Activated B cell treated with CpG ODN at 0.5 μM for 24 hours (primary cell): ENCODE measurements around the gene DVL2. TPM values are rescaled to one million over a fixed set of nuclear protein-coding genes. Genes with fewer than 3 reads are reported as not detected.

Experiments
- ATAC-seq: fragments of 200-7000 bp; cut with Tn5 transposase; one replicate; pipeline ENCODE4 v1.10.0; 2021; ENCODE audit warnings: low read depth, mild to moderate bottlenecking, moderate library complexity
- CTCF ChIA-PET: fragments of 350-600 bp; sonication (Branson Sonifier 250); formaldehyde crosslinking; loops from one replicate; lab custom pipeline; 2021; ENCODE audit warnings: antibody characterized with exemption; lab: Charles Lee
- POLR2A ChIA-PET: fragments of 350-600 bp; sonication (Branson Sonifier 250); formaldehyde crosslinking; loops from one replicate; lab custom pipeline; 2021; ENCODE audit warnings: antibody characterized with exemption; lab: Charles Lee
- DNase-seq: peaks from one replicate; pipeline ENCODE4 v3.0.0; 2022
- H3K27ac Mint-ChIP-seq: one replicate; pipeline ENCODE4 v1.8.0; 2020; ENCODE audit warnings: mixed read lengths
- H3K27me3 Mint-ChIP-seq: one replicate; pipeline ENCODE4 v1.8.0; 2021; ENCODE audit warnings: mixed read lengths
- H3K36me3 Mint-ChIP-seq: one replicate; pipeline ENCODE4 v1.8.0; 2021; ENCODE audit warnings: low read depth, mixed read lengths
- H3K4me1 Mint-ChIP-seq: one replicate; pipeline ENCODE4 v1.8.0; 2021; ENCODE audit warnings: mixed read lengths
- H3K4me3 Mint-ChIP-seq: one replicate; pipeline ENCODE4 v1.8.0; 2020; ENCODE audit warnings: mild to moderate bottlenecking, mixed read lengths
- H3K9me3 Mint-ChIP-seq: one replicate; pipeline ENCODE4 v1.8.0; 2020; ENCODE audit warnings: mixed read lengths
- intact Hi-C: fragments of 100-400 bp; cut with micrococcal nuclease; formaldehyde crosslinking; loops from one replicate; pipeline ENCODE4 v1.15.1; 2024
- total RNA-seq: library from RNA; stranded (reverse); gene quantifications from 2 replicates; pipeline ENCODE4 v1.2.3, GENCODE V29; 2022
- TF ChIP-seq, protein P1 (sequence below): fragments of 200-600 bp; IDR thresholded peaks from one replicate; pipeline ENCODE4 v1.8.0; 2022; ENCODE audit warnings: antibody characterized with exemption, mild to moderate bottlenecking

The DVL2 gene
- total RNA-seq, 1 donor from 2014 or later = 64.6 TPM

DNA sequence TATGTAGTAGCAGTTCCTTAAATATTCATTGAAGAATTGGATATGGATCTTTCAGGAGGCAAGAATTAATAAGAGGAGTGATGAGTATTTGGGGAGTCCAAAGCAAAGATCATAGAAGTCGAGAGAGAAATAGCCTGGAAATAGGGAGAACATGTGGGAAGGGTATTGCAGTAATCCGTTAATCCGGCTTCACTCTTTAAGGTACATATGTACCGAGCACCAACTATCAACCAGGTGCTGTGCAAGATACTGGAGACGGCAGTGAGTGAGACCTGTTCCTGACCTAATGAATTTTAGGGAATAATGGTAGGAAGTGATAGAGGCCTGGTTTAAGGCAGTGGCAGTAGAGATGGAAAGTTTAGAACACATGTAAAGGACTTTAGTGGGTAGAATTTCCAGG lies 18.8 kb upstream of the DVL2 start:
- Mint-ChIP-seq H3K27me3 (no peaks in the 10 kb centered on the region), H3K36me3 (peaks cover 62% of the 10 kb centered on the region), H3K9me3 (no peaks in the 10 kb centered on the region), H3K4me1 (peaks cover 44% of the 10 kb centered on the region), H3K27ac (peak overlapping the region; percentile 100), H3K4me3 (peak overlapping the region; percentile 98)
- ATAC-seq = no peak
- CTCF ChIA-PET = no interaction called here
- POLR2A ChIA-PET = interaction anchor here (5.8 kb wide), 1 partner anchor 15 kb away, joined by 134 read pairs; the partner anchor contains the start of genes DVL2, GABARAP and PHF23
- TF ChIP-seq, protein P1, sequence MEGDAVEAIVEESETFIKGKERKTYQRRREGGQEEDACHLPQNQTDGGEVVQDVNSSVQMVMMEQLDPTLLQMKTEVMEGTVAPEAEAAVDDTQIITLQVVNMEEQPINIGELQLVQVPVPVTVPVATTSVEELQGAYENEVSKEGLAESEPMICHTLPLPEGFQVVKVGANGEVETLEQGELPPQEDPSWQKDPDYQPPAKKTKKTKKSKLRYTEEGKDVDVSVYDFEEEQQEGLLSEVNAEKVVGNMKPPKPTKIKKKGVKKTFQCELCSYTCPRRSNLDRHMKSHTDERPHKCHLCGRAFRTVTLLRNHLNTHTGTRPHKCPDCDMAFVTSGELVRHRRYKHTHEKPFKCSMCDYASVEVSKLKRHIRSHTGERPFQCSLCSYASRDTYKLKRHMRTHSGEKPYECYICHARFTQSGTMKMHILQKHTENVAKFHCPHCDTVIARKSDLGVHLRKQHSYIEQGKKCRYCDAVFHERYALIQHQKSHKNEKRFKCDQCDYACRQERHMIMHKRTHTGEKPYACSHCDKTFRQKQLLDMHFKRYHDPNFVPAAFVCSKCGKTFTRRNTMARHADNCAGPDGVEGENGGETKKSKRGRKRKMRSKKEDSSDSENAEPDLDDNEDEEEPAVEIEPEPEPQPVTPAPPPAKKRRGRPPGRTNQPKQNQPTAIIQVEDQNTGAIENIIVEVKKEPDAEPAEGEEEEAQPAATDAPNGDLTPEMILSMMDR = no peak
- DNase-seq = no peak
- intact Hi-C loops = loop anchor here (2.0 to 5.0 kb wide), 2 partner anchors 229 to 582 kb away; partner anchors contain the start of genes KDM6B, POLR2A and SLC35G6

DNA sequence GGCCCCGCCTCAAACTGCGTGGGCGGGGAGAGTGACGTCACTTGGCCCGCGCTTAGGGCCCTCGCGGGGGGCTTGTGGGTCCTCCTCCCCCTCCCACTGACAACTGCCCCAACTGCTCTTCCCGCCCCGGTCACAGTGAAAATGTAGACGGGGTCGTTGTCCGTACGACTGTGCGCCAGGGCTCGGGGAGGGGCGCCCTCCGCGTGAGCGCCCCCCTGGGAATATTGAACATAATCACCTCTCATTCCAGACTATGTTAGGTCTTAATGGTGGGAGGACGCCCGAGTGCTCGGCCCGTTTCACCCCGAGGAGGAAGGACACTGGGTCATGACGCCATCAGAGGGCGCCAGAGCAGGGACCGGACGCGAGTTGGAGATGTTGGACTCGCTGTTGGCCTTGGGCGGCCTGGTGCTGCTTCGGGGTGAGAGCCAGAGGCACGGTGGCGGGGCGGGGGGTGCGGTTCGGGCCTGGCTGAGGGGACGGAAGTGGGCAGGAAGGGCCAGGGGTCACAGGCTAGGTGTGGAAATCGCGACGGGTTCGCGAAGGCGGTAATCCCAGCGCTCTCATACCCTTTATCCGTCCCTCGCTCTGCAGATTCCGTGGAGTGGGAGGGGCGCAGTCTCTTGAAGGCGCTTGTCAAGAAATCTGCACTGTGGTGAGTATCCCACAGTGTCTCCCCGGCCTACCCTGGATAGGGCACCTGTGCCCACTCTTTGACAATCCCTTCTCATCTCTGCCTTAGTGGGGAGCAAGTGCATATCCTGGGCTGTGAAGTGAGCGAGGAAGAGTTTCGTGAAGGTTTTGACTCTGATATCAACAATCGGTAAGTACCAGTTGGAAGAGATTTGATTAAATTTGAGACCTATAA lies 18.1 kb upstream of the DVL2 start, which contains the start of gene ELP5:
ELP5 (plus strand) TSS at position 40 of the 868 bp plus-strand sequence; CDS start at position 376, 336 bp downstream.
- peak within 1 kb of the TSS; percentile 98 for H3K4me3 Mint-ChIP-seq
- H3K27me3 Mint-ChIP-seq = no peaks in the 10 kb centered on the region
- peak; percentile 61 for ATAC-seq
- intact Hi-C loops = loop anchor here (1.0 to 5.0 kb wide), 9 partner anchors 9 to 582 kb away; partner anchors contain the start of genes EIF5A, GABARAP, KDM6B and NEURL4
- TF ChIP-seq, protein P1 = no peak
- peaks cover 59% of the 10 kb centered on the region for H3K36me3 Mint-ChIP-seq
- H3K27ac Mint-ChIP-seq = peak within 1 kb of the TSS; percentile 100
- POLR2A ChIA-PET = interaction anchor here (0.9 to 5.8 kb wide), 4 partner anchors 14 to 434 kb away, joined by 4 to 134 read pairs (median 6); partner anchors contain the start of genes ACADVL, DLG4, DVL2 and GABARAP
- DNase-seq = no peak
- H3K9me3 Mint-ChIP-seq = no peaks in the 10 kb centered on the region
- peaks cover 44% of the 10 kb centered on the region for H3K4me1 Mint-ChIP-seq
- CTCF ChIA-PET = no interaction called here

DNA sequence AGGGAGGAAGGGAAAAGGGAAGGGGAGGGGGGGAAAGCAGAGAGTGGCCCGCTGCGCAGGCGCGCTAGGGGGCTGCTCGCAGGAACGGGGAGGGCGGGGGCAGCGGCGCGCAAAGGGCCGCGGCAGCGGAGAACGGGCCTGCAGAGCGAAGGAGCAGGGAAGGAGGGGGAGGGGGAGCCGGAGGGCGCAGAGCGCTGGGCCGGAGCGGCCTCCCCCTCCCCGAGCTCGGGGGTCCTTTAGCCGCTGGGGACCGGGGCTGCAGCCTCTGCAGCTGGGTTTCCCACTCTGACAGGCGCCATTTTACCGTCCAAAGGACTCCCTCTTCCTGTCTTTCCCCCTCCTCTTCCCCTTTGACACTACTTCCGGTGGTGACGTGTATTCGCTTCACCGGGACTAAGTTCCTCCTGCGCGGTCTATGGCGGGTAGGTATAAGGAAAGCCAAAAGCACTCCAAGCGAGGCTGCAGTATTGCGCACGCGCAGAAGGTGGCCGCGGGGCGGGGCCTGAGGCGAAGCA lies 17.4 kb upstream of the DVL2 start, which contains the start of gene CTDNEP1:
CTDNEP1 (minus strand) TSS at position 74 of the 515 bp plus-strand sequence. CDS start 438 bp downstream, outside the sequence.
- ChIA-PET POLR2A (interaction anchor here (0.7 to 5.8 kb wide), 10 partner anchors 8 to 435 kb away, joined by 3 to 134 read pairs (median 4); partner anchors contain the start of genes ACADVL, DLG4, DVL2 and GABARAP), CTCF (interaction anchor here (0.6 kb wide), 1 partner anchor 9 kb away, joined by 3 read pairs; the partner anchor contains the start of gene GABARAP)
- intact Hi-C loops = loop anchor here (1.0 to 5.0 kb wide), 9 partner anchors 9 to 583 kb away; partner anchors contain the start of genes EIF5A, GABARAP, KDM6B and NEURL4
- DNase-seq (peak; percentile 99), ATAC-seq (peak; percentile 83)
- peaks cover 44% of the 10 kb centered on the region for H3K4me1 Mint-ChIP-seq
- H3K36me3 Mint-ChIP-seq = peaks cover 58% of the 10 kb centered on the region
- TF ChIP-seq, protein P1 = no peak
- H3K27ac Mint-ChIP-seq = peak within 1 kb of the TSS; percentile 100
- H3K27me3 Mint-ChIP-seq = no peaks in the 10 kb centered on the region
- no peaks in the 10 kb centered on the region for H3K9me3 Mint-ChIP-seq
- H3K4me3 Mint-ChIP-seq = peak within 1 kb of the TSS; percentile 98

DNA sequence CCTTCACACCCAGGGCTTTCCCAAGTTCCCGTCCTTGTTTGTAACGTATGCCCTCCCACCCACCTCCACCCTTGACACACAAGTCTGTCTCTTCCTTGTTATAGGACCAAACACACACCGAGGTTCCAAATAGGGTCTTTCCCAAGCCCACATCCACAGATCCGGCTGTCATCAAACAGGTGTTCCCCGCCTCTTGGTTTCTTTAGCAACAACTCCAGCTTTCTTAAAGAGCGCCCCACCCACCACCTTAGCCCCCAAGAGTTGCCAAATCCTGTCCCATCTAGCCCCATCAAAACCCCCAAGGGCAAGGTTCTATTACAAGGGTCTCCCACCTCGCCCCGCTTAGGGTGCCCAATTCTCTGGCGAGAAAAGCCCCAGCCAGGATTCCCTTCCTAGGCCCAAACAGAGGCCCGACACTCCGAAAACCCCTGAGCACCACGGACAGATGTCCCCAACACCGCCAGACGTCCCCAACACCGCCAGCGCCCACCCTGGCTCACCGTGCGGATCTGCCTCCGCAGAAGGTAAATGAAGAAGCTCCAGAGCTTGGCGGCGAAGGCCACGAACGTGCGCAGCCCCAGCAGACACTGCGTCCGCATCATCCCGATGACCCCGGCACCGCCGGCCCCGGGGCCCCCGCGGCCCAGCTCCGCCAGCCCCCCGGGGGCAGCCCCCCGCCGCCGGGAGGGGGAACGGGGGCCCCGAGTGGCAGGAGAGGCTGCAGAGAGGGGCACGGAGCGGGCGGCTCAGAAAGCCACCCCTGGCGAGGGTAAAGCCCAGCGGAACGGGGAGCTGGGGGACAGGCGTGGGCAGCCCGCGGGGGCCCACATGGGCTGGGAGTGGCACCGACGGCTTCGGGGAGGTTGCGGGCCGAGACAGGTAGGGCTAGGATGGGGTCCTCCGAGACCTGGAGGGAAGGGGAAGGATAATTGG lies 16.6 kb upstream of the DVL2 start:
- POLR2A ChIA-PET = interaction anchor here (0.7 to 5.8 kb wide), 12 partner anchors 9 to 435 kb away, joined by 3 to 134 read pairs (median 4); partner anchors contain the start of genes ACADVL, DLG4, DVL2 and GABARAP
- H3K27ac Mint-ChIP-seq = peak overlapping the region; percentile 100
- peak overlapping the region; percentile 98 for H3K4me3 Mint-ChIP-seq
- H3K4me1 Mint-ChIP-seq = peaks cover 47% of the 10 kb centered on the region
- peak; percentile 1 for ATAC-seq
- CTCF ChIA-PET = interaction anchor here (0.6 to 1.0 kb wide), 2 partner anchors 8 to 30 kb away, joined by 3 read pairs; partner anchors contain the start of gene GABARAP
- no peaks in the 10 kb centered on the region for H3K9me3 Mint-ChIP-seq
- peaks cover 58% of the 10 kb centered on the region for H3K36me3 Mint-ChIP-seq
- TF ChIP-seq, protein P1 = no peak
- intact Hi-C loops = loop anchor here (5.0 kb wide), 1 partner anchor 231 kb away; the partner anchor contains the start of genes POLR2A and SLC35G6
- no peaks in the 10 kb centered on the region for H3K27me3 Mint-ChIP-seq
- no peak for DNase-seq
